Left ventricle myocardium inferior (tissue), 1 donor: Measurements from ENCODE around the gene C2CD4A. TPM values are rescaled to one million over a fixed set of nuclear protein-coding genes. Genes with fewer than 3 reads are reported as not detected.
A peak's percentile ranks its signal among the peaks of the same experiment; 100 is the strongest.

Source experiments
- DNase-seq: peaks from one replicate; pipeline ENCODE4 v3.0.0-alpha.2; 2020
- H3K27ac ChIP-seq: fragments of 200-600 bp; replicated peaks from 2 replicates; pipeline ENCODE4 v1.8.0; 2021
- H3K27me3 ChIP-seq: fragments of 200-600 bp; 2 replicates; pipeline ENCODE4 v1.8.0; 2021; ENCODE audit warnings: low read depth
- H3K36me3 ChIP-seq: fragments of 200-600 bp; 2 replicates; pipeline ENCODE4 v1.8.0; 2021
- H3K4me1 ChIP-seq: fragments of 200-600 bp; 2 replicates; pipeline ENCODE4 v1.8.0; 2021
- H3K4me3 ChIP-seq: fragments of 200-600 bp; 2 replicates; pipeline ENCODE4 v1.8.0; 2021; ENCODE audit warnings: mild to moderate bottlenecking, moderate library complexity
- H3K9me3 ChIP-seq: fragments of 200-600 bp; replicated peaks from 2 replicates; pipeline ENCODE4 v1.8.0; 2021
- CTCF ChIP-seq: fragments of 200-600 bp; IDR thresholded peaks from 2 replicates; pipeline ENCODE4 v1.8.0; 2021; ENCODE audit warnings: antibody characterized with exemption, mild to moderate bottlenecking, borderline replicate concordance
- intact Hi-C: fragments of 100-400 bp; cut with micrococcal nuclease; formaldehyde crosslinking; loops from one replicate; pipeline ENCODE4 v1.11.0; 2022
- total RNA-seq: library from RNA; stranded (reverse); fragmentation: NEBNext Ultra II Directional; extraction: Animal tissue kit (Norgen Biotek cat#: 25700); gene quantifications from one replicate; pipeline ENCODE4 v1.2.1, GENCODE V29; 2021
- donor health status: DM: no; HTN: yes; CAD: no; lungs with severe emphysema.

The C2CD4A gene
- total RNA-seq, 1 donor from 2014 or later = not detected

- Histone ChIP-seq H3K4me3 (no peak overlapping the region), H3K36me3 (no peaks in the 10 kb centered on the region), H3K27ac (peak overlapping the region; percentile 30), H3K27me3 (no peaks in the 10 kb centered on the region), H3K9me3 (no peaks in the 10 kb centered on the region), H3K4me1 (peaks cover 29% of the 10 kb centered on the region)
- intact Hi-C loops = no loop called here
- no peak for TF ChIP-seq CTCF
- DNase-seq = no peak
Measured at GRCh38 chr15:62109982-62110851, 43.4 kb downstream of the C2CD4A start.

GRCh38 chr15:62112081-62112480 lies 45.3 kb downstream of the C2CD4A start:
- Histone ChIP-seq H3K27me3 (no peaks in the 10 kb centered on the region), H3K36me3 (no peaks in the 10 kb centered on the region), H3K4me3 (no peak overlapping the region), H3K27ac (no peak overlapping the region), H3K4me1 (peaks cover 29% of the 10 kb centered on the region), H3K9me3 (no peaks in the 10 kb centered on the region)
- TF ChIP-seq CTCF = no peak
- DNase-seq = no peak
- intact Hi-C loops = no loop called here

GRCh38 chr15:62112616-62113593 lies 46.1 kb downstream of the C2CD4A start:
- H3K4me3 ChIP-seq = no peak overlapping the region
- intact Hi-C loops = no loop called here
- H3K9me3 ChIP-seq = no peaks in the 10 kb centered on the region
- no peaks in the 10 kb centered on the region for H3K36me3 ChIP-seq
- no peaks in the 10 kb centered on the region for H3K27me3 ChIP-seq
- no peak overlapping the region for H3K27ac ChIP-seq
- DNase-seq = no peak
- no peak for TF ChIP-seq CTCF
- H3K4me1 ChIP-seq = peaks cover 27% of the 10 kb centered on the region

- intact Hi-C loops = no loop called here
- no peak for DNase-seq
Measured at GRCh38 chr15:62115847-62116246, 49.1 kb downstream of the C2CD4A start.

More at GRCh38 chr15:62115847-62116246, 49.1 kb downstream of the C2CD4A start:
- no peaks in the 10 kb centered on the region for H3K27me3 ChIP-seq
- no peak overlapping the region for H3K4me3 ChIP-seq
- no peak overlapping the region for H3K27ac ChIP-seq
- H3K4me1 ChIP-seq = peaks cover 14% of the 10 kb centered on the region
- H3K36me3 ChIP-seq = no peaks in the 10 kb centered on the region
- no peak for TF ChIP-seq CTCF
- H3K9me3 ChIP-seq = no peaks in the 10 kb centered on the region
